HG03175 (cell line): ENCODE measurements around the gene PPAT.
A peak's percentile ranks its signal among the peaks of the same experiment; 100 is the strongest.
"Not testable (repeated sequence)": the region's sequence is repeated elsewhere in the genome, so short reads cannot be mapped to it uniquely, and the experiment has no call there.

Experiments
- ATAC-seq: cut with Tn5 transposase; IDR thresholded peaks from one replicate; pipeline ENCODE4 v1.9.1; 2021; ENCODE audit warnings: mild to moderate bottlenecking, moderate library complexity; ENCODE audit not compliant: unreplicated experiment

Gene PPAT

GRCh38 chr4:56387023-56388001, 48.1 kb downstream of the PPAT start, which contains the start of gene AASDH:
AASDH (minus strand) TSS chr4:56387491; CDS start chr4:56384299, 3,192 bp downstream.
- peak; percentile 95 for ATAC-seq

GRCh38 chr4:56386091-56386490, 49.3 kb downstream of the PPAT start:
- ATAC-seq, result no peak

GRCh38 chr4:56375458-56375857, 60.0 kb downstream of the PPAT start:
- no peak for ATAC-seq

GRCh38 chr4:56374956-56375355, 60.5 kb downstream of the PPAT start:
- no peak for ATAC-seq

- ATAC-seq, result no peak
Measured at GRCh38 chr4:56372774-56373173, 62.6 kb downstream of the PPAT start.

GRCh38 chr4:56371426-56372220, 63.8 kb downstream of the PPAT start:
- ATAC-seq, result no peak

- no peak for ATAC-seq
Measured at GRCh38 chr4:56370377-56370776, 65.0 kb downstream of the PPAT start.

GRCh38 chr4:56362981-56363380, 72.4 kb downstream of the PPAT start:
- ATAC-seq, result not testable (repeated sequence)

- no peak for ATAC-seq
Measured at GRCh38 chr4:56360071-56360470, 75.3 kb downstream of the PPAT start.

GRCh38 chr4:56356650-56357049, 78.8 kb downstream of the PPAT start:
- ATAC-seq, result no peak

GRCh38 chr4:56348576-56348975, 86.8 kb downstream of the PPAT start:
- ATAC-seq, result no peak

GRCh38 chr4:56345458-56345857, 90.0 kb downstream of the PPAT start:
- no peak for ATAC-seq
